ENCODE results near the gene RPS15. TPM values are rescaled to one million over a fixed set of nuclear protein-coding genes. Genes with fewer than 3 reads are reported as not detected.
"Not testable (repeated sequence)": the region's sequence is repeated elsewhere in the genome, so short reads cannot be mapped to it uniquely, and the experiment has no call there.

The RPS15 gene
- total and polyA plus RNA-seq, 9 donors, result 973 to 1,562 (median 1,204) TPM

- Histone ChIP-seq H3K36me3 (ENCODE audit: control insufficient read depth, insufficient read depth, low read length) (peaks cover 22% of the 10 kb centered on the region), H3K27me3 (ENCODE audit: control insufficient read depth, insufficient read depth, low read length) (peaks cover 55% of the 10 kb centered on the region), H3K4me3 (ENCODE audit: low read length) (no peak overlapping the region), H3K9me3 (replicated peaks; ENCODE audit: control insufficient read depth, low read depth, low read length) (no peaks in the 10 kb centered on the region), H3K4me1 (ENCODE audit: control insufficient read depth, insufficient read depth, low read length) (peaks cover 33% of the 10 kb centered on the region), H3K27ac (ENCODE audit: low read length) (no peak overlapping the region)
- 66% methylated on average over 29 of the region's 31 CpGs for WGBS (ENCODE audit: insufficient coverage)
- no peak for DNase-seq
Observed at GRCh38 chr19:1474011-1474764, 36.0 kb downstream of the RPS15 start.

GRCh38 chr19:1474765-1475351, 36.7 kb downstream of the RPS15 start:
- Histone ChIP-seq H3K4me1 (ENCODE audit: control insufficient read depth, insufficient read depth, low read length) (peaks cover 36% of the 10 kb centered on the region), H3K27me3 (ENCODE audit: control insufficient read depth, insufficient read depth, low read length) (peaks cover 52% of the 10 kb centered on the region), H3K4me3 (ENCODE audit: low read length) (no peak overlapping the region), H3K9me3 (replicated peaks; ENCODE audit: control insufficient read depth, low read depth, low read length) (no peaks in the 10 kb centered on the region), H3K36me3 (ENCODE audit: control insufficient read depth, insufficient read depth, low read length) (peaks cover 22% of the 10 kb centered on the region), H3K27ac (ENCODE audit: low read length) (no peak overlapping the region)
- 83% methylated on average over 26 of the region's 26 CpGs for WGBS (ENCODE audit: insufficient coverage)
- DNase-seq, result no peak

GRCh38 chr19:1475751-1476437, 37.7 kb downstream of the RPS15 start:
- no peaks in the 10 kb centered on the region for H3K9me3 ChIP-seq (replicated peaks; ENCODE audit: control insufficient read depth, low read depth, low read length)
- no peak overlapping the region for H3K27ac ChIP-seq (ENCODE audit: low read length)
- WGBS (ENCODE audit: insufficient coverage), result 88% methylated on average over 26 of the region's 31 CpGs
- peaks cover 41% of the 10 kb centered on the region for H3K27me3 ChIP-seq (ENCODE audit: control insufficient read depth, insufficient read depth, low read length)
- peaks cover 22% of the 10 kb centered on the region for H3K36me3 ChIP-seq (ENCODE audit: control insufficient read depth, insufficient read depth, low read length)
- no peak for DNase-seq
- H3K4me3 ChIP-seq (ENCODE audit: low read length), result no peak overlapping the region
- H3K4me1 ChIP-seq (ENCODE audit: control insufficient read depth, insufficient read depth, low read length), result peaks cover 27% of the 10 kb centered on the region

DNA sequence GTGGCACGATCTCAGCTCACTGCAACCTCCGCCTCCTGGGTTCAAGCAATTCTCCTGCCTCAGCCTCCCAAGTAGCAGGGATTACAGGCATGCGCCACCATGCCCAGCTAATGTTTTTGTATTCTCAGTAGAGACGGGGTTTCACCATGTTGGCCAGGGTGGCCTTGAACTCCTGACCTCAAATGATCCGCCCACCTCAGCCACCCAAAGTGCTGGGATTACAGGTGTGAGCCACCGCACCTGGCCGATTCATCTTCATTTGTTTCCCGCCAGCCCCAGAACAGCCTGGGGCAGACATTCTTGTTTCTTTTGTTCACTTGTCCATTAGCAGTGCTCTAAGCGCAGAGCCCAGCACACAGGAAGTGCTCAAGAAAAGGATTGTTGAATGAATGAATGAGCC, 38.9 kb downstream of the RPS15 start:
- not testable (repeated sequence) for H3K4me3 ChIP-seq (ENCODE audit: low read length); DNase-seq; H3K27ac ChIP-seq (ENCODE audit: low read length)

GRCh38 chr19:1478934-1479707, 40.9 kb downstream of the RPS15 start, which contains the start of gene C19orf25:
Gene C19orf25 (minus strand): TSS chr19:1479215. CDS start chr19:1478903, 312 bp downstream.
- H3K9me3 ChIP-seq (replicated peaks; ENCODE audit: control insufficient read depth, low read depth, low read length), result no peaks in the 10 kb centered on the region
- peak; percentile 97 for DNase-seq
- H3K4me1 ChIP-seq (ENCODE audit: control insufficient read depth, insufficient read depth, low read length), result peaks cover 12% of the 10 kb centered on the region
- H3K27me3 ChIP-seq (ENCODE audit: control insufficient read depth, insufficient read depth, low read length), result peaks cover 9% of the 10 kb centered on the region
- WGBS (ENCODE audit: insufficient coverage), result under 1% methylated on average over 67 of the region's 71 CpGs
- peak within 1 kb of the TSS; percentile 87 for H3K4me3 ChIP-seq (ENCODE audit: low read length)
- H3K27ac ChIP-seq (ENCODE audit: low read length), result peak within 1 kb of the TSS; percentile 79
- peaks cover 22% of the 10 kb centered on the region for H3K36me3 ChIP-seq (ENCODE audit: control insufficient read depth, insufficient read depth, low read length)

More for the DNA sequence above, 38.9 kb downstream of the RPS15 start:
- H3K9me3 ChIP-seq (replicated peaks; ENCODE audit: control insufficient read depth, low read depth, low read length), result not testable (repeated sequence)
- WGBS (ENCODE audit: insufficient coverage), result 97% methylated on average over 7 of the region's 9 CpGs
- Histone ChIP-seq H3K27me3 (ENCODE audit: control insufficient read depth, insufficient read depth, low read length) (peaks cover 30% of the 10 kb centered on the region), H3K4me1 (ENCODE audit: control insufficient read depth, insufficient read depth, low read length) (peaks cover 16% of the 10 kb centered on the region), H3K36me3 (ENCODE audit: control insufficient read depth, insufficient read depth, low read length) (peaks cover 22% of the 10 kb centered on the region)

GRCh38 chr19:1481224-1481892, 43.2 kb downstream of the RPS15 start:
- Histone ChIP-seq H3K4me3 (ENCODE audit: low read length) (no peak overlapping the region), H3K36me3 (ENCODE audit: control insufficient read depth, insufficient read depth, low read length) (peaks cover 3% of the 10 kb centered on the region), H3K4me1 (ENCODE audit: control insufficient read depth, insufficient read depth, low read length) (peaks cover 12% of the 10 kb centered on the region), H3K27me3 (ENCODE audit: control insufficient read depth, insufficient read depth, low read length) (no peaks in the 10 kb centered on the region), H3K27ac (ENCODE audit: low read length) (no peak overlapping the region), H3K9me3 (replicated peaks; ENCODE audit: control insufficient read depth, low read depth, low read length) (no peaks in the 10 kb centered on the region)
- 85% methylated on average over 26 of the region's 26 CpGs for WGBS (ENCODE audit: insufficient coverage)
- DNase-seq, result no peak

DNA sequence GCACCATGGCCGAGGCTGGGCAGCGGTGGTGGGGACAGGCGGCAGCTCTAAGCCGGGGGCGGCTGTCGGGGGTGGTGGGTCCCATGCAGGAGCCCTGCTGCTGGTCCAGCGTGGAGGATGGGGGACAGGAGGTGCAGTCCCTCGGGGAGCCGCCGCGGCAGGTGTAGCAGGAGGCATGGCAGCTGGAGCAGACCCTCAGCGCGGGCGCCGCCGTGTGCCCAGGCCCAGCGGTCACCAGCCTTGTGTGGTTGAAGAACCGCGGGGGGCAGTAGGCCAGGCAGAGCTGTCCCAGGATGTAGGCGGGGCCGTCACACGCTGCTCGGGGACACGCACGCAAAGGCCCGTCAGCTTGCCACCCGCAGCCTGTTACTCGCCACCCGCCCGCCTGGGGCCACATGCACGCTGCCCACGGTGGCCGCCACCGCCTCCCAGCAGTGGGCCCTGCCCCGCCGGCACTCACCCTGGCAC, 43.7 kb downstream of the RPS15 start:
- Histone ChIP-seq H3K4me3 (ENCODE audit: low read length) (no peak overlapping the region), H3K27me3 (ENCODE audit: control insufficient read depth, insufficient read depth, low read length) (no peaks in the 10 kb centered on the region), H3K36me3 (ENCODE audit: control insufficient read depth, insufficient read depth, low read length) (peaks cover 3% of the 10 kb centered on the region), H3K27ac (ENCODE audit: low read length) (no peak overlapping the region), H3K4me1 (ENCODE audit: control insufficient read depth, insufficient read depth, low read length) (peaks cover 12% of the 10 kb centered on the region), H3K9me3 (replicated peaks; ENCODE audit: control insufficient read depth, low read depth, low read length) (no peaks in the 10 kb centered on the region)
- WGBS (ENCODE audit: insufficient coverage), result 90% methylated on average over 35 of the region's 36 CpGs
- DNase-seq, result no peak

DNA sequence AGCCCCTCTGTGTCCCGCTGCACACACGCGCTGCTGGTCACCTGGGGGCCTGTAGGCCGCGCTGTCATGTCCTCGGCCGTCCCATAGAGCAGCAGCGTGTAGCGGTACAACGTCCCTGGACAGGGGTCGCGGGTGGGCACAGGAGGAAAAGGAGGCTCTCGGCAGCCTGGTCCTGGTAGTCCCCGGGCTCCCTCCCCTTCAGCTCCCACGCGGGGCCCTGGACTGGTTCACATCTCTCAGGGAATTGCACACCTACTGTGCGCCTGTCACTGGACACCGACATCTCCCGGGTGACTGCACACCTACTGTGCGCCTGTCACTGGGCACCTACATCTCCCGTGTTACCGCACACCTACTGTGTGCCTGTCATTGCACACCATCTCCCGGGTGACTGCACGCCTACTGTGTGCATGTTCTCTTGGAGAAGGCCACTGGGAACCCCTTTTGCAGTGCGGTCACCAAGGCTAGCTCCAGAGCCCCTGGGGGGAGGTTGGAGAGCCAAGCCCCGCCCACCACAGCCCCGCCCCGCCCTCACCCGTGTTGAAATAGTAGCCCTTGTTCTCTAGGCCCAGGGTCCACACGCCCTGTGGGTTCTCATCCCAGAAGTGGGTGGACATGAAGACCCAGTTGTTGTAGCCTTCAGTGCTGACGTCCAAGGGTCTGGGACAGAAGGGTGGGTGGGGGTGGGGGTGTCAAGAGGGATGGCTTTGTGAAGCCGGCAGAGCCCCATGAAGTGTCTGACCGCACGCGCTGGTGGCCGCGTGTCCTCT, 44.4 kb downstream of the RPS15 start:
- no peak overlapping the region for H3K4me3 ChIP-seq (ENCODE audit: low read length)
- no peak for DNase-seq
- H3K27me3 ChIP-seq (ENCODE audit: control insufficient read depth, insufficient read depth, low read length), result no peaks in the 10 kb centered on the region
- peaks cover 12% of the 10 kb centered on the region for H3K4me1 ChIP-seq (ENCODE audit: control insufficient read depth, insufficient read depth, low read length)
- WGBS (ENCODE audit: insufficient coverage), result 91% methylated on average over 29 of the region's 37 CpGs
- H3K27ac ChIP-seq (ENCODE audit: low read length), result no peak overlapping the region
- no peaks in the 10 kb centered on the region for H3K9me3 ChIP-seq (replicated peaks; ENCODE audit: control insufficient read depth, low read depth, low read length)
- H3K36me3 ChIP-seq (ENCODE audit: control insufficient read depth, insufficient read depth, low read length), result no peaks in the 10 kb centered on the region

Data from muscle of leg (tissue), 11 donors.